ENCODE data around the gene REEP5. TPM values are rescaled to one million over a fixed set of nuclear protein-coding genes. Genes with fewer than 3 reads are reported as not detected.
A peak's percentile ranks its signal among the peaks of the same experiment; 100 is the strongest.

REEP5 gene
- total and polyA plus RNA-seq, 2 of the 13 experiments (the other 11 are each of a cell fraction or from before 2014, with no cell fraction given) = 49.4 to 239 TPM

GRCh38 chr5:112921026-112921832 is 798 bp downstream of the REEP5 start (continued):
- TF ChIP-seq LBX2 (CRISPR knock-in tag; IDR thresholded peaks at IDR 0.05; ENCODE audit: borderline replicate concordance) = no peak
- TF ChIP-seq YEATS2 (CRISPR knock-in tag; IDR thresholded peaks at IDR 0.05; ENCODE audit: borderline replicate concordance) = 0 out of 2 replicates have a peak, but pooled peaks have one; percentile 15
- TF ChIP-seq FOXK1 (CRISPR knock-in tag; IDR thresholded peaks at IDR 0.05; ENCODE audit: borderline replicate concordance, low read depth) = no peak
- peak; percentile 98 for TF ChIP-seq UBTF (CRISPR knock-in tag; IDR thresholded peaks at IDR 0.05)
- no peak for TF ChIP-seq ZNF556 (CRISPR knock-in tag; IDR thresholded peaks at IDR 0.05; ENCODE audit: borderline replicate concordance)
- TF ChIP-seq IKZF4 (CRISPR knock-in tag; IDR thresholded peaks at IDR 0.05; ENCODE audit: borderline replicate concordance, low read depth, not compliant biosample characterization) = no peak
- TF ChIP-seq ZBTB20 (CRISPR knock-in tag; IDR thresholded peaks at IDR 0.05; ENCODE audit: borderline replicate concordance, low read depth) = peak; percentile 15; the same call in 1 of the 2 replicates
- TF ChIP-seq BRF2 (CRISPR knock-in tag; IDR thresholded peaks at IDR 0.05) = no peak
- no peak for TF ChIP-seq REL (CRISPR knock-in tag; conservative IDR thresholded peaks at IDR 0.05)
- no peak for TF ChIP-seq HOMEZ (CRISPR knock-in tag; IDR thresholded peaks at IDR 0.05; ENCODE audit: low read depth)
- TF ChIP-seq ZMAT3 (CRISPR knock-in tag; conservative IDR thresholded peaks at IDR 0.05) = no peak
- TF ChIP-seq PATZ1 (CRISPR knock-in tag; IDR thresholded peaks at IDR 0.05) = peak; percentile 79
- no peak; the same call in 1 of the 2 replicates for TF ChIP-seq RARA (CRISPR knock-in tag; IDR thresholded peaks at IDR 0.05)
- TF ChIP-seq PCBP1 (IDR thresholded peaks at IDR 0.05; ENCODE audit: borderline replicate concordance, low read depth, low read length) = no peak
- TF ChIP-seq ERF (CRISPR knock-in tag; IDR thresholded peaks at IDR 0.05) = no peak; the same call in none of the 2 replicates
- TF ChIP-seq ZFP1 (CRISPR knock-in tag; IDR thresholded peaks at IDR 0.05) = no peak
- TF ChIP-seq ZNF17 (CRISPR knock-in tag; IDR thresholded peaks at IDR 0.05) = no peak; the same call in 1 of the 2 replicates
- TF ChIP-seq ZNF709 (CRISPR knock-in tag; IDR thresholded peaks at IDR 0.05) = no peak
- no peak for TF ChIP-seq ZNF761 (CRISPR knock-in tag; conservative IDR thresholded peaks at IDR 0.05)
- no peak for TF ChIP-seq NRL (CRISPR knock-in tag; IDR thresholded peaks at IDR 0.05; ENCODE audit: borderline replicate concordance)
- TF ChIP-seq PHF5A (CRISPR knock-in tag; IDR thresholded peaks at IDR 0.05; ENCODE audit: low read depth, unreplicated experiment) = no peak
- TF ChIP-seq ZSCAN29 (CRISPR knock-in tag; conservative IDR thresholded peaks at IDR 0.05) = no peak
